Kidney epithelial cell (primary cell): ENCODE measurements around the gene SLC27A5. TPM values are rescaled to one million over a fixed set of nuclear protein-coding genes. Genes with fewer than 3 reads are reported as not detected.
"Not testable (repeated sequence)": the region's sequence is repeated elsewhere in the genome, so short reads cannot be mapped to it uniquely, and the experiment has no call there.

Experiments used
- DNase-seq: peaks from one replicate; pipeline ENCODE4 v3.0.0-alpha.2; 2010; ENCODE audit warnings: low read depth
- H3K27me3 ChIP-seq: 2 replicates; pipeline ENCODE4 v1.6.0; 2011; ENCODE audit warnings: low read length; ENCODE audit not compliant: control insufficient read depth, insufficient read depth
- H3K36me3 ChIP-seq: 2 replicates; pipeline ENCODE4 v1.5.1; 2011; ENCODE audit warnings: low read length; ENCODE audit not compliant: control insufficient read depth, insufficient read depth
- H3K4me3 ChIP-seq: 2 replicates; pipeline ENCODE4 v1.5.1; 2011; ENCODE audit warnings: low read depth, mild to moderate bottlenecking, control low read depth, low read length
- CTCF ChIP-seq: IDR thresholded peaks from 2 replicates; pipeline ENCODE4 v1.5.1; 2011; ENCODE audit warnings: mild to moderate bottlenecking, moderate library complexity, low read length, control low read depth, inconsistent platforms; ENCODE audit not compliant: insufficient read depth, poor library complexity, severe bottlenecking
- total RNA-seq: library from RNA; depleted of rRNA; stranded (reverse); fragments of >200 nt; gene quantifications from 2 replicates; pipeline ENCODE4 v1.2.3, GENCODE V29; 2015

Gene SLC27A5
- total RNA-seq, 1 donor from 2014 or later = 9.2 TPM

GRCh38 chr19:58473775-58474174 lies 38.0 kb downstream of the SLC27A5 start:
- Histone ChIP-seq H3K27me3 (no peaks in the 10 kb centered on the region), H3K36me3 (no peaks in the 10 kb centered on the region), H3K4me3 (no peak overlapping the region)
- no peak for TF ChIP-seq CTCF
- DNase-seq = no peak

- Histone ChIP-seq H3K36me3 (no peaks in the 10 kb centered on the region), H3K27me3 (no peaks in the 10 kb centered on the region), H3K4me3 (no peak overlapping the region)
- no peak for DNase-seq
- TF ChIP-seq CTCF = no peak
Measured at GRCh38 chr19:58471736-58472135, 40.1 kb downstream of the SLC27A5 start.

DNA sequence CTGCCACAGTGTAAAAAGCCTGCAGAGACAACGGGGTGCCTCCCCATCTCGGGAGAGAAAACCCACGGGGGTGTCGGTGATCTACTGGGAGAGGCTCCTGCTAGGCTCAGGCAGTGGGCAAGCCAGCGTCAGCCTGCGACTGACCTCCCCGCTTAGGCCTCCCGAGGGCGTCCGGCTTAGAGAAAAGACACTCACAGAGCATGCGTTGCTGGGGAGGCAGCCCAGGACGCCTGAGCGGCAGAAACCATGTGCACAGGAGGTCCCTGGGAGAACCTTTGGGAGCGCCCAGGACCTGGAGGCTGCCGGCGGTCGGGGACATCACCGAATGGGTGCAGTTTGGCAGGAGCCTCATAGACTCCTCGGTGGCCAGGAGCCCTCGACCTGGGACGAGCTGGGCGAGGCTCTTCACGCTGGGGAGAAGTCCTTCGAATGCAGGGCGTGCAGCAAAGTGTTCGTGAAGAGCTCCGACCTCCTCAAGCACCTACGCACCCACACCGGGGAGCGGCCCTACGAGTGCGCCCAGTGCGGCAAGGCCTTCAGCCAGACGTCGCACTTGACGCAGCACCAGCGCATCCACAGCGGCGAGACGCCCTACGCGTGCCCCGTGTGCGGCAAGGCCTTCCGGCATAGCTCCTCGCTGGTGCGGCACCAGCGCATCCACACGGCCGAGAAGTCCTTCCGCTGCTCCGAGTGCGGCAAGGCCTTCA lies 40.8 kb downstream of the SLC27A5 start:
- H3K4me3 ChIP-seq, DNase-seq, H3K36me3 ChIP-seq, H3K27me3 ChIP-seq: not testable (repeated sequence)

GRCh38 chr19:58469241-58470013 lies 42.4 kb downstream of the SLC27A5 start:
- H3K4me3 ChIP-seq = no peak overlapping the region
- no peak for TF ChIP-seq CTCF
- DNase-seq = no peak
- H3K36me3 ChIP-seq = no peaks in the 10 kb centered on the region
- H3K27me3 ChIP-seq = no peaks in the 10 kb centered on the region

DNA sequence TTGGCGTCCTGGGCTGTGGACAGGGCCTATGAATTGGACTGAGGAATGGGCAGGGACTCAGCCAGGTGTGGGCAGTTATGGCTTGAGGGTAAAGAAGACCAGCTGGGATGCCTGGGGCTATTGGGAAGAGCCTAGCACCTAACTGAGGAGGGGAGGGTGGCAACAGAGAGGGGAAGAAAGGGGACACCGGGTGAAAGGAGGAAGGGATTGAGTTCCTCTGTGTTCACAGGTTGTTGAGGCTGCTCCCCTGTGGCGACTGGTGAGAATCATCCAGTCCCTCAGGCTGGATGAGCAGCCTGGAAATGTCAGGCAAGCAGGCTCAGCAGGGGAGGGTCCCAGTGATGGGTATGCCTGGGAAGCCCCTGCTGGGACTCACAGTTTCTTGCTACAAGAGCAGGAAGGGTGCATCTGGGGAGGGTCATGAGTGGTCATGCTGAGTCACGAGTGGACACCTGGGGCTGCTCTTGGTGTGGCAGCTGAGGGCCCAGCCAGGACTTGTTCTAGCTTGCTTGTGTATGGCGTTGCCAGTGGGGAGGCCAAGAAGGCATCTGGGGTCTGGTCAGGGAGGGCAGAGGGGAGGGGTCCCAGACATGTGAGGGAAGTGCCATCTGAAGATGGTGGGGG lies 43.5 kb downstream of the SLC27A5 start:
- H3K4me3 ChIP-seq = no peak overlapping the region

More for the DNA sequence above, 43.5 kb downstream of the SLC27A5 start:
- no peak for TF ChIP-seq CTCF
- DNase-seq = no peak
- no peaks in the 10 kb centered on the region for H3K36me3 ChIP-seq
- H3K27me3 ChIP-seq = no peaks in the 10 kb centered on the region
